GM06990 (cell line): ENCODE data around the gene TLCD3A.

Experiments
- DNase-seq: peaks from one replicate; pipeline ENCODE4 v3.0.0-alpha.2; 2011; ENCODE audit not compliant: insufficient read length; ENCODE audit errors: extremely low read depth
- H3K27me3 ChIP-seq: replicated peaks from 2 replicates; pipeline ENCODE4 v1.6.0; 2011; ENCODE audit warnings: low read length; ENCODE audit not compliant: control insufficient read depth, insufficient read depth
- H3K36me3 ChIP-seq: 2 replicates; pipeline ENCODE4 v1.5.1; 2011; ENCODE audit warnings: low read length; ENCODE audit not compliant: control insufficient read depth, insufficient read depth
- H3K4me3 ChIP-seq: replicated peaks from 2 replicates; pipeline ENCODE4 v1.5.1; 2011; ENCODE audit warnings: low read depth, mild to moderate bottlenecking, control low read depth, low read length
- TF ChIP-seq, protein P1 (sequence below): IDR thresholded peaks from 2 replicates; pipeline ENCODE4 v1.5.1; 2011; ENCODE audit warnings: low read length, control low read depth, mild to moderate bottlenecking, inconsistent platforms; ENCODE audit not compliant: insufficient read depth, poor library complexity, severe bottlenecking

The TLCD3A gene

DNA sequence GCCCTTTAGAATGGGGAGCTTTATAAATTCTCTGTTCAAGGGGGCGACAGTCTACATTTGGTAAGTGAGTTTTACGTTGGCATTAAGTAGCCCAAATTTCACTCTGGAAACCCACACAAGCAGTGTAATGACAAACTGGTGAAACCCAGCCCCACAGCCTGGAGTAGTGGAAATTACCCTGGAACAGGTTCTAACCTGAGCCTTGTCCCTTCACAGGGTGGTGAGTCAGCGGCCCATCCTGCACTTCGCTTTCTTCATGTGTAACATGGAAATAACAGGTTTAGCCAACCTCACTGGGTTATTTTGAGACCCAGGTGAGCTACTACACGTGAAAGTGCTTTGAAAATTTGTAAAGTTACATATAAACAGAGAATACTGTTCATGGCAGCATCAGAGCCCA is 3.5 kb upstream of the TLCD3A start:
- H3K36me3 ChIP-seq: no peaks in the 10 kb centered on the region
- no peak overlapping the region for H3K4me3 ChIP-seq
- TF ChIP-seq, protein P1, sequence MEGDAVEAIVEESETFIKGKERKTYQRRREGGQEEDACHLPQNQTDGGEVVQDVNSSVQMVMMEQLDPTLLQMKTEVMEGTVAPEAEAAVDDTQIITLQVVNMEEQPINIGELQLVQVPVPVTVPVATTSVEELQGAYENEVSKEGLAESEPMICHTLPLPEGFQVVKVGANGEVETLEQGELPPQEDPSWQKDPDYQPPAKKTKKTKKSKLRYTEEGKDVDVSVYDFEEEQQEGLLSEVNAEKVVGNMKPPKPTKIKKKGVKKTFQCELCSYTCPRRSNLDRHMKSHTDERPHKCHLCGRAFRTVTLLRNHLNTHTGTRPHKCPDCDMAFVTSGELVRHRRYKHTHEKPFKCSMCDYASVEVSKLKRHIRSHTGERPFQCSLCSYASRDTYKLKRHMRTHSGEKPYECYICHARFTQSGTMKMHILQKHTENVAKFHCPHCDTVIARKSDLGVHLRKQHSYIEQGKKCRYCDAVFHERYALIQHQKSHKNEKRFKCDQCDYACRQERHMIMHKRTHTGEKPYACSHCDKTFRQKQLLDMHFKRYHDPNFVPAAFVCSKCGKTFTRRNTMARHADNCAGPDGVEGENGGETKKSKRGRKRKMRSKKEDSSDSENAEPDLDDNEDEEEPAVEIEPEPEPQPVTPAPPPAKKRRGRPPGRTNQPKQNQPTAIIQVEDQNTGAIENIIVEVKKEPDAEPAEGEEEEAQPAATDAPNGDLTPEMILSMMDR: no peak
- DNase-seq: no peak
- no peaks in the 10 kb centered on the region for H3K27me3 ChIP-seq

DNA sequence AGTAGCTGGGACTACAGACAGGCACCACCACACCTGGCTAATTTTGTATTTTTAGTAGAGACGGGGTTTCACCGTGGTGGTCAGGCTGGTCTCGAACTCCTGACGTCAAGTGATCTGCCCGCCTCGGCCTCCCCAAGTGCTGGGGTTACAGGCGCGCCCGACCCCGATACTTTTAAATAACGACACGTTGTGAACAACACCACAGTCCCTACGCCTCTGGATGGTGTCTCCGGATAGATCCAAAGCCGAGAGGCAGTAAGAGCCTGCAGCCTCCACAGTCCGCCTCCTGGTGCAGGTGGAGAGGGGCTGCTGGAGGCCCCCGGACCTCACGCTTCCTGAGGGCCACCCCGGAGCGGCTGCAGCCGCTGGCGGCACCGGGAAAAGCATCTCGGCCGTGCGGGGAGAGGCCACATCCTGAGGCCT is 741 bp upstream of the TLCD3A start:
- Histone ChIP-seq H3K36me3 (no peaks in the 10 kb centered on the region), H3K27me3 (no peaks in the 10 kb centered on the region), H3K4me3 (peak overlapping the region; percentile 66)
- TF ChIP-seq, protein P1: no peak
- DNase-seq: no peak

DNA sequence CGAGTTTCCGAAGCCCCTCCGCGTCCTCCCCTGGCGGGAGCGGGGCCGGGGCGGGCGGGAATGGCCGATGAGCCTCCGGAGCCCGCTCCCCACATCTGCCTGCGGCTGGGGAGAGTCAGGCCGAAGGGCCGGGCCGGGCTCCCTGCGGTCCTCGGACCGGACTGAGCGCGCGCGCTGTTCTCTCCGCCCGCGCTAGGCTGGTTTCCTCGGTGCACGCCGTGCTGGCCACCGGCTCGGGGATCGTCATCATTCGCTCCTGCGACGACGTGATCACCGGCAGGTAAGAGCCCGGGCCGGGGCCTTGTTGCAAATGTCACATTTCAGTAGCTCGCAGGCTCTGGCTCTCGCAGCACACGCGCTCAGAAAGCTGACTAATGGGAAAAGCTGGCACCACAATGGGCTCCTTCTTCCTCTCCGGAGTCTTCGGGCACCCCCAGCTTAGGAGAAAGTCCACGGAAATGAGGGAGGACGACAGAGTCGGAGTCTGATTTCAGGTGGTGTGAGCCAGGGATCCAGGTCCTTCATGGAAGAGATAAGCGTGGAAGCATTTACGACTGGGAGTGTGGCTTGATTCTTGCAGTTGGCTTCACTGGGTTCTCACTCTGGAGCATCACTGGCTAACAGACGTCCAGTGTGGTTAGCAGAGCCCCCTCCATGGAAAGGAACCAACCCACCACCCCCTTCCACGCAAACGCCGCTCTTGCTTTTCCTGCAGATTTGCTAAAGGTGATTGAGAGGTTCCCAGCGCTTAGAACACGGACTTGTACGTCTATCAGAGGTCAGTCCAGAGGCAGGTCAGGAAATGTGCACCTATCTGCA is 715 bp downstream of the TLCD3A start:
- Histone ChIP-seq H3K36me3 (no peaks in the 10 kb centered on the region; the same call in 1 of the 2 replicates), H3K4me3 (peak overlapping the region; percentile 66), H3K27me3 (no peaks in the 10 kb centered on the region)
- TF ChIP-seq, protein P1: no peak
- DNase-seq: peak; percentile 61

DNA sequence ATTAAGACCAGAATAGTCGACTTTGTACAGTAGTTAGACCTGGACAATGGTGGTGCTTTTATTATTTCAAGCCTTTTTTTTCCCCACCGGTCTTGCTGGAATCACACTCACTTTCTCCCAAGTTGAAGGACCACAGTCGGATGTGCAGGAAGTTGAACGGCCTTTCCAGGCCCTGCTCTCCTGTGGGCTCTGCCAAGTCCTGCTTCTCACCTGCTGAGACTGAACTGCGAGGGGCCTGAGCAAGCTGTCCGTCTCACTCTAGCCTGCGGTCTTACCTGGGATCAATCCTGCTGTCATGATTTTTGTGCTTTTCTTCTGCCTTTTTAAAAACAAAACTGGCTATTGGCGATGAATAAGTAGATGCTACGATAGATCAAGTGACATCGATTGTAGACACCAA is 1.3 kb downstream of the TLCD3A start:
- TF ChIP-seq, protein P1: no peak
- no peak for DNase-seq
- Histone ChIP-seq H3K27me3 (no peaks in the 10 kb centered on the region), H3K4me3 (no peak overlapping the region), H3K36me3 (peaks cover 2% of the 10 kb centered on the region; the same call in 1 of the 2 replicates)

DNA sequence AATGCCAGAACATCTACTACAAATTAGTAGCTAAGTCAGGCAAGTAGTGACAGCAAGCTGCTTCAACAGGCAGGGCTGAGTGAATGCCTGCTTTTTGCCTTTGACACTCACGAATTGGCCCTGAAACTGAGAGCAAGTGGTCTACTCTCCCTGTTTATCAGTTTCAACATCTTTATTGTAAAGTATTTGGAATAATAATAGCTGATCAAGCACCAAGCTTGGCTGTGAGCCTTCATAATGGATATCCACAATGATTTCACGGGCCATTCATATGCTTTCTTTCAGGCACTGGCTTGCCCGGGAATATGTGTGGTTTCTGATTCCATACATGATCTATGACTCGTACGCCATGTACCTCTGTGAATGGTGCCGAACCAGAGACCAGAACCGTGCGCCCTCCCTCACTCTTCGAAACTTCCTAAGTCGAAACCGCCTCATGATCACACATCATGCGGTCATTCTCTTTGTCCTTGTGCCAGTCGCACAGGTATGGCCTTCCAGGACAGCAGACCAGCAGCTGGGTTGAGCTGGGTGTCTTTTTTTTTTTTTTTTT is 5.2 kb downstream of the TLCD3A start:
- Histone ChIP-seq H3K4me3 (no peak overlapping the region), H3K36me3 (peaks cover 11% of the 10 kb centered on the region), H3K27me3 (no peaks in the 10 kb centered on the region)
- TF ChIP-seq, protein P1: no peak
- DNase-seq: no peak
